K562 (cell line): ENCODE data around the gene MBD3L4. TPM values are rescaled to one million over a fixed set of nuclear protein-coding genes. Genes with fewer than 3 reads are reported as not detected.

Source experiments
- FOSL1 ChIP-seq: fragments of 200-800 bp; sonication (Bioruptor generic); conservative IDR thresholded peaks from 2 replicates; pipeline ENCODE4 v1.6.1; 2016; ENCODE audit warnings: missing genetic modification characterization, missing compliant biosample characterization
- NR2C1 ChIP-seq, 2 experiments: fragments of 450-650 bp; IDR thresholded peaks; 2 replicates each; pipeline ENCODE4 v1.6.1; 2017; ENCODE audit warnings: mild to moderate bottlenecking in 2 of 2, antibody characterized with exemption in 1 of 2, inconsistent platforms in 1 of 2, missing compliant biosample characterization in 1 of 2, missing genetic modification characterization in 1 of 2
- RREB1 ChIP-seq: fragments of 250-450 bp; sonication (Bioruptor Pico); IDR thresholded peaks from 2 replicates; pipeline ENCODE4 v1.4.0; 2020
- polyA plus RNA-seq, 8 experiments: library from polyadenylated mRNA; depleted of rRNA in 4 of 8; stranded (reverse) in 5 of 8; unstranded in 3 of 8; fragments of >200 nt; fragmentation: Nextera tagmentation in 2 of 8; fragmentation: Illumina TruSeq in 1 of 8; extraction: Ambion mirVana in 2 of 8; extraction: Trizol in 1 of 8; gene quantifications; 2 replicates each; pipeline versions ENCODE4 v1.2.1 to v1.2.3, GENCODE V29; 2011 to 2014; ENCODE audit warnings: inconsistent platforms in 1 of 8, missing spikeins in 1 of 8
- total RNA-seq, 7 experiments: library from RNA; depleted of rRNA in 6 of 7; stranded (reverse); fragments of >200 nt in 6 of 7; fragmentation: Illumina TruSeq in 2 of 7; extraction: Trizol in 2 of 7; gene quantifications; 2 replicates each; pipeline versions ENCODE4 v1.2.1 to v1.2.3, GENCODE V29; 2011 to 2021; ENCODE audit warnings: low replicate concordance in 1 of 7

The MBD3L4 gene
- total and polyA plus RNA-seq, 9 of the 15 experiments (the other 6 are each of a cell fraction or from before 2014, with no cell fraction given), result not detected

- TF ChIP-seq RREB1 (CRISPR knock-in tag) (no peak), FOSL1 (tag) (no peak), NR2C1 (IDR thresholded peaks at IDR 0.05) (peak; percentile 77), NR2C1 (tag; IDR thresholded peaks at IDR 0.05) (peak; percentile 83)
- TF ChIP-seq, all 486 proteins: peak for 11
These were observed 33.8 kb downstream of the MBD3L4 start (continued) for GRCh38 chr19:7006135-7006704.
